ENCODE results near the gene RANBP9. TPM values are rescaled to one million over a fixed set of nuclear protein-coding genes. Genes with fewer than 3 reads are reported as not detected.

RANBP9 gene
- total and polyA plus RNA-seq, 9 of the 15 experiments (the other 6 are each of a cell fraction or from before 2014, with no cell fraction given): 27.5 to 130 (median 61.5) TPM

GRCh38 chr6:13708736-13709135 is 2.9 kb downstream of the RANBP9 start (continued):
- TF ChIP-seq, protein P1, sequence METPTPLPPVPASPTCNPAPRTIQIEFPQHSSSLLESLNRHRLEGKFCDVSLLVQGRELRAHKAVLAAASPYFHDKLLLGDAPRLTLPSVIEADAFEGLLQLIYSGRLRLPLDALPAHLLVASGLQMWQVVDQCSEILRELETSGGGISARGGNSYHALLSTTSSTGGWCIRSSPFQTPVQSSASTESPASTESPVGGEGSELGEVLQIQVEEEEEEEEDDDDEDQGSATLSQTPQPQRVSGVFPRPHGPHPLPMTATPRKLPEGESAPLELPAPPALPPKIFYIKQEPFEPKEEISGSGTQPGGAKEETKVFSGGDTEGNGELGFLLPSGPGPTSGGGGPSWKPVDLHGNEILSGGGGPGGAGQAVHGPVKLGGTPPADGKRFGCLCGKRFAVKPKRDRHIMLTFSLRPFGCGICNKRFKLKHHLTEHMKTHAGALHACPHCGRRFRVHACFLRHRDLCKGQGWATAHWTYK (CRISPR knock-in tag; IDR thresholded peaks at IDR 0.05): 0 out of 2 replicates have a peak, but pooled peaks have one; percentile 36
- TF ChIP-seq ZNF778 (CRISPR knock-in tag; IDR thresholded peaks at IDR 0.05) (no peak), LARP7 (IDR thresholded peaks at IDR 0.05) (peak; percentile 89; the same call in 1 of the 2 replicates), SNRNP70 (optimal IDR thresholded peaks at IDR 0.05; ENCODE audit: low read depth, low read length) (no peak), RBM34 (IDR thresholded peaks at IDR 0.05; ENCODE audit: borderline replicate concordance, insufficient read depth, low read length) (no peak), KAT8 (IDR thresholded peaks at IDR 0.05; ENCODE audit: low read depth) (no peak), ATF1 (CRISPR knock-in tag; IDR thresholded peaks at IDR 0.05) (no peak), ATF1 (tag; IDR thresholded peaks at IDR 0.05) (no peak), ZNF785 (CRISPR knock-in tag; IDR thresholded peaks at IDR 0.05) (no peak), PURB (CRISPR knock-in tag; IDR thresholded peaks at IDR 0.05; ENCODE audit: low read depth) (no peak), ZNF146 (CRISPR knock-in tag; IDR thresholded peaks at IDR 0.05; ENCODE audit: unreplicated experiment) (no peak), JUN (IDR thresholded peaks at IDR 0.05; ENCODE audit: borderline replicate concordance, low read depth, low read length) (no peak), JUN (CRISPR knock-in tag; IDR thresholded peaks at IDR 0.05; ENCODE audit: borderline replicate concordance) (no peak), ZBTB40 (IDR thresholded peaks at IDR 0.05) (peak; percentile 41; the same call in 1 of the 2 replicates), ZBTB40 (CRISPR knock-in tag; IDR thresholded peaks at IDR 0.05) (no peak), ZNF766 (CRISPR knock-in tag; conservative IDR thresholded peaks at IDR 0.05) (no peak), NFXL1 (CRISPR knock-in tag; IDR thresholded peaks at IDR 0.05) (0 out of 2 replicates have a peak, but pooled peaks have one; percentile 37), GTF2F1 (IDR thresholded peaks at IDR 0.05; ENCODE audit: low read depth, low read length) (no peak), ZNF282 (CRISPR knock-in tag; IDR thresholded peaks at IDR 0.05) (no peak)

Data from K562 (cell line).